ENCODE measurements around the gene KIF25.
A peak's percentile ranks its signal among the peaks of the same experiment; 100 is the strongest.

Gene KIF25

GRCh38 chr6:168052291-168052891 is 54.9 kb downstream of the KIF25 start:
- no peak for DNase-seq

GRCh38 chr6:168053086-168053956 is 55.9 kb downstream of the KIF25 start:
- no peak for DNase-seq

- DNase-seq = no peak
Measured at GRCh38 chr6:168053957-168054471, 56.5 kb downstream of the KIF25 start.

GRCh38 chr6:168054765-168055560 is 57.5 kb downstream of the KIF25 start:
- no peak for DNase-seq

- DNase-seq = no peak
Measured at GRCh38 chr6:168055696-168056489, 58.4 kb downstream of the KIF25 start.

GRCh38 chr6:168056892-168057527 is 59.5 kb downstream of the KIF25 start:
- DNase-seq = no peak

GRCh38 chr6:168057836-168058235 is 60.4 kb downstream of the KIF25 start:
- no peak for DNase-seq

- no peak for DNase-seq
Measured at GRCh38 chr6:168058691-168059551, 61.5 kb downstream of the KIF25 start.

- DNase-seq = peak; percentile 65
Measured at GRCh38 chr6:168060521-168060931, 63.1 kb downstream of the KIF25 start.

GRCh38 chr6:168061269-168062210 is 64.1 kb downstream of the KIF25 start:
- DNase-seq = no peak

GRCh38 chr6:168062346-168063289 is 65.1 kb downstream of the KIF25 start:
- no peak for DNase-seq

- no peak for DNase-seq
Measured at GRCh38 chr6:168063431-168063830, 66.0 kb downstream of the KIF25 start.

GRCh38 chr6:168064226-168064807 is 66.8 kb downstream of the KIF25 start:
- DNase-seq = no peak

- DNase-seq = no peak
Measured at GRCh38 chr6:168067081-168067759, 69.7 kb downstream of the KIF25 start.

- no peak for DNase-seq
Measured at GRCh38 chr6:168070804-168071203, 73.3 kb downstream of the KIF25 start.

GRCh38 chr6:168071620-168072019 is 74.1 kb downstream of the KIF25 start:
- DNase-seq = no peak

- no peak for DNase-seq
Measured at GRCh38 chr6:168072261-168072660, 74.8 kb downstream of the KIF25 start.
